DND-41 (cell line): ENCODE data around the gene DNAJA1.
"Not testable (repeated sequence)": the region's sequence is repeated elsewhere in the genome, so short reads cannot be mapped to it uniquely, and the experiment has no call there.

ENCODE experiments used
- ATAC-seq: fragments of 200-7000 bp; cut with Tn5 transposase; 3 replicates; pipeline ENCODE4 v1.9.1; 2021; ENCODE audit warnings: low read depth; ENCODE audit not compliant: insufficient read depth
- DNase-seq: peaks from one replicate; pipeline ENCODE4 v3.0.0-alpha.2; 2020
- H2AFZ ChIP-seq: 2 replicates; pipeline ENCODE4 v1.6.0; 2012; ENCODE audit warnings: low read depth, low read length
- H3K27ac ChIP-seq: 2 replicates; pipeline ENCODE4 v1.5.1; 2012; ENCODE audit warnings: low read length, inconsistent platforms
- H3K27me3 ChIP-seq: fragments of 200-600 bp; sonication (generic); 2 replicates; pipeline ENCODE4 v1.6.0; 2012; ENCODE audit warnings: low read length, mild to moderate bottlenecking, inconsistent platforms; ENCODE audit not compliant: insufficient read depth, poor library complexity
- H3K36me3 ChIP-seq: 2 replicates; pipeline ENCODE4 v1.5.1; 2012; ENCODE audit warnings: low read length, inconsistent platforms; ENCODE audit not compliant: insufficient read depth
- H3K4me1 ChIP-seq: 2 replicates; pipeline ENCODE4 v1.5.1; 2012; ENCODE audit warnings: mild to moderate bottlenecking, low read length; ENCODE audit not compliant: insufficient read depth
- H3K4me2 ChIP-seq: 2 replicates; pipeline ENCODE4 v1.6.0; 2012; ENCODE audit warnings: mild to moderate bottlenecking, moderate library complexity, low read length, inconsistent platforms; ENCODE audit not compliant: insufficient read depth
- H3K4me3 ChIP-seq, 2 experiments: fragments of 200-600 bp in 1 of 2; shearing (Covaris generic) in 1 of 2; 2 replicates each; pipeline ENCODE4 v1.5.1; 2012 to 2016; ENCODE audit warnings: inconsistent platforms in 2 of 2, low read length in 2 of 2, mild to moderate bottlenecking in 2 of 2, low read depth in 1 of 2, moderate library complexity in 1 of 2
- H3K79me2 ChIP-seq: 2 replicates; pipeline ENCODE4 v1.6.0; 2012; ENCODE audit warnings: low read length, inconsistent platforms; ENCODE audit not compliant: insufficient read depth
- H3K9ac ChIP-seq: 2 replicates; pipeline ENCODE4 v1.6.0; 2012; ENCODE audit warnings: low read depth, mild to moderate bottlenecking, inconsistent platforms, low read length, moderate library complexity
- H3K9me3 ChIP-seq: 2 replicates; pipeline ENCODE4 v1.5.1; 2012; ENCODE audit warnings: low read length, moderate library complexity, mild to moderate bottlenecking, inconsistent platforms; ENCODE audit not compliant: insufficient read depth, severe bottlenecking
- H4K20me1 ChIP-seq: 2 replicates; pipeline ENCODE4 v1.6.0; 2012; ENCODE audit warnings: low read length; ENCODE audit not compliant: insufficient read depth
- EZH2 ChIP-seq: IDR thresholded peaks from 3 replicates; pipeline ENCODE4 v1.6.1; 2012; ENCODE audit warnings: borderline replicate concordance, low read depth, mild to moderate bottlenecking, moderate library complexity, low read length, inconsistent platforms; ENCODE audit not compliant: severe bottlenecking
- TF ChIP-seq, protein P1 (sequence below): IDR thresholded peaks from 2 replicates; pipeline ENCODE4 v1.5.1; 2012; ENCODE audit warnings: borderline replicate concordance, low read length, moderate library complexity, mild to moderate bottlenecking; ENCODE audit not compliant: poor library complexity, severe bottlenecking; ENCODE audit errors: extremely low read depth

The DNAJA1 gene

DNA sequence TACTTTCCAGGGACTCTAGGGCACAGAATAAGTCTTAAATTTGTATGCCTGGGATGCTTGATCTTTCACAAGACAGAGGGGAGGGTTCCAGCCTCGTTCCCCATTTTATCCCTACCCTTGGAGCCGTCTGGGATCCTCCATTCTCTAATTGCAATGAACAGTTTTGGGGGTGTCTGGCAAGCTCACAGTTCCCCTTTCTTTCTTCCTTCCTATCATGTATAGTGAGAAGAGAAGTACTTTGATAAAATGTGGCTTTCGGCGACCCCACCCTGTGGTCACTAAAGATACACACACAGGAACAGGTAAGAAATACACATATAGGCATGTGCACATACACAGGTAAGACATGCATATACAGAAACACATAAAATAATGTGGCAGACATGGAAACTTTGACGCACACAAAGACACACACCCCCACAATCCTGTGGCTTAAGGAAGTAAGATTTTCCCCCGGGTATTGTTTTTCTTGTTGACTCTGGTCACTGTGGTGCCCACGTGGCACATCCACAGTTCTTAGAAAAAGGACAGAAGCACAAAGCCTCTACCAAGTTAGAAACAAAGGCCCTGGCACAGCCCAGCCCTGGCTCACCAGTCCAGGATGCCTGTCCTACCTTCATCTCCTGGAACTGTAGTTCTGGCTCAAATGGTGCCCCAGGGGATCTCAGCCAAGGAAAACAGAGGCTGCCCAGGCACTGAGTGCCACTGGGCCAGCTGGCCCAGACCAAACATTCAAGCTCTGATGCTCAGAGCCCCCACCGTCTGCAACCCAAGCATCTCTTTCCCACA, 57.7 kb downstream of the DNAJA1 start:
- Histone ChIP-seq H3K4me2 (no peak overlapping the region), H3K4me3 (no peak overlapping the region)

DNA sequence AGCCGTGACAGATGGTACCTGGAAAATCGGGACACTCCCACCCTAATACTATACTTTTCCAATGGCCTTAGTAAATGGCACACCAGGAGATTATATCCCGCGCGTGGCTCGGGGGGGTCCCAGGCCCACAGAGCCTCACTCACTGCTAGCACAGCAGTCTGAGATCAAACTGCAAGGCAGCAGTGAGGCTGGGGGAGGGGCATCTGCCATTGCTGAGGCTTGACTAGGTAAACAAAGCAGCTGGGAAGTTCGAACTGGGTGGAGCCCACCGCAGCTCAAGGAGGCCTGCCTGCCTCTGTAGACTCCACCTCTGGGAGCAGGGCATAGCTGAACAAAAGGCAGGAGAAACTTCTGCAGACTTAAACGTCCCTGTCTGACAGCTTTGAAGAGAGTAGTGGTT, 60.6 kb downstream of the DNAJA1 start:
- not testable (repeated sequence) for H3K27me3 ChIP-seq, H3K4me2 ChIP-seq, ATAC-seq, H4K20me1 ChIP-seq, H3K9ac ChIP-seq, H3K79me2 ChIP-seq, H3K36me3 ChIP-seq, H3K4me3 ChIP-seq, H3K9me3 ChIP-seq, H2AFZ ChIP-seq, H3K27ac ChIP-seq, DNase-seq
- peaks cover 15% of the 10 kb centered on the region for H3K4me1 ChIP-seq

More for the DNA sequence above, 57.7 kb downstream of the DNAJA1 start:
- no peak overlapping the region for H3K27ac ChIP-seq
- no peak for TF ChIP-seq EZH2
- TF ChIP-seq, protein P1, sequence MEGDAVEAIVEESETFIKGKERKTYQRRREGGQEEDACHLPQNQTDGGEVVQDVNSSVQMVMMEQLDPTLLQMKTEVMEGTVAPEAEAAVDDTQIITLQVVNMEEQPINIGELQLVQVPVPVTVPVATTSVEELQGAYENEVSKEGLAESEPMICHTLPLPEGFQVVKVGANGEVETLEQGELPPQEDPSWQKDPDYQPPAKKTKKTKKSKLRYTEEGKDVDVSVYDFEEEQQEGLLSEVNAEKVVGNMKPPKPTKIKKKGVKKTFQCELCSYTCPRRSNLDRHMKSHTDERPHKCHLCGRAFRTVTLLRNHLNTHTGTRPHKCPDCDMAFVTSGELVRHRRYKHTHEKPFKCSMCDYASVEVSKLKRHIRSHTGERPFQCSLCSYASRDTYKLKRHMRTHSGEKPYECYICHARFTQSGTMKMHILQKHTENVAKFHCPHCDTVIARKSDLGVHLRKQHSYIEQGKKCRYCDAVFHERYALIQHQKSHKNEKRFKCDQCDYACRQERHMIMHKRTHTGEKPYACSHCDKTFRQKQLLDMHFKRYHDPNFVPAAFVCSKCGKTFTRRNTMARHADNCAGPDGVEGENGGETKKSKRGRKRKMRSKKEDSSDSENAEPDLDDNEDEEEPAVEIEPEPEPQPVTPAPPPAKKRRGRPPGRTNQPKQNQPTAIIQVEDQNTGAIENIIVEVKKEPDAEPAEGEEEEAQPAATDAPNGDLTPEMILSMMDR = no peak
- DNase-seq (no peak), ATAC-seq (no peak)
- no peaks in the 10 kb centered on the region for H3K36me3 ChIP-seq
- H3K9ac ChIP-seq = no peak overlapping the region
- H3K9me3 ChIP-seq = no peaks in the 10 kb centered on the region
- peaks cover 20% of the 10 kb centered on the region for H3K4me1 ChIP-seq
- no peaks in the 10 kb centered on the region for H4K20me1 ChIP-seq
- H3K27me3 ChIP-seq = no peaks in the 10 kb centered on the region
- no peaks in the 10 kb centered on the region for H3K79me2 ChIP-seq
- H2AFZ ChIP-seq = peak overlapping the region; percentile 45; the same call in 1 of the 2 replicates
